ENCODE measurements around the gene ADAM30.
"Not testable (repeated sequence)": the region's sequence is repeated elsewhere in the genome, so short reads cannot be mapped to it uniquely, and the experiment has no call there.

The ADAM30 gene

DNA sequence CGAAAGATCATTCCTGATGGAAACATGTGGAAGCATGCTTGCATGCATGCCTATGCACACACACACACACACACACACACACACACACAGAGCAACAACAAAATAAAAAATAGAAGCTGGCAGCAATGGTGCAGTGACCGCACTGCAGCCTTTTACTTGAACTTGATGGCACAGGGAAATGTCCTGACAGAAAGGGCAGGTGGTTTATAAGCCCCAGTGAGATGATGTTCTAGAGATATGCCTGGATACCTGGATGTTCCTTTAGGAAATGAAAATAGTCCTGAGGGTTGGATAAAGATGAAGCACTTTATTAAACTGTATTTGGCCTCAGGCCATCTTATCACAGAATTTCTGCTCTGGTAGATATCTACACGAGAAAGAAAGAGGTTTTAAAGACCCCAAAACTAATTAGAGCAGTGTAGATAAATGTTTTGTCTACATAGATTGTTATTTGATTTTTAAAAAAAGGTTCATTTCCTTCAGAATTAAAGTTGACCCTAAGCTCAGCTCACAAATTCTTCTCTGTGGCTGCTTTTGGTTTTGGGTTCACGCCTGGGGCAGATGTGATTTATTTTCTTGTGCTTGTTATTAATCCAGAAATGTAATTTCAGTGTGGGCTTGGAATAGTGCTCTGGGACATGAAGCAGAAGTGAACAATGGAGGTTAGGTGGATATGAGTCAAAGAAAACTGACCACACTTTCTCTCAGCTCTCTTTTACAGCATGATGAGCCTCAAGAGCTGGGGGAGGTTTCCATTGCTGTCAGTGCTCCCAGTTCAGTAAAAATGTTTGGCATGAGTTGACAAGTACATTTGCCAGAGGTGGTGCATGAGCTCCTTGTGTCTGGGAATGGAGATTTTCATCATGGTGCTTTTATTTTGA, 22.9 kb downstream of the ADAM30 start:
- DNase-seq = no peak

DNA sequence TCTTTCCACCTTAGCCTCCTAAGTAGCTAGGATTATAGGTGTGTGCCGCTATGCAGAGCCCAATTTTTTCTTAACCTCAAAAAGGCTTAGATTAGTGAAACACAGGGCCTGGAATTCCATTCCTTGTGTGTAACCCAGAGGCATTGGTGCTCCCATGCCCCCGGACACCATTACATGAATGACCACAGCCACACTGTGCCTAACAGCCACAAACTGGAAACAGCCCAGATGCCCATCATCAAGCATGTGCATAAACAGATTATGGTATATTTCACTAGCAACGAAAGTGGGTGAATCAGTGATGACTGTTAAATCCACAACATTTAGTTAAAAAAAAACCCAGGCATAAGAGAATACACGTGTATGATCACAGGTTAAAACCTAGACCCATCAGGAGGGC, 24.4 kb downstream of the ADAM30 start:
- DNase-seq = no peak

DNA sequence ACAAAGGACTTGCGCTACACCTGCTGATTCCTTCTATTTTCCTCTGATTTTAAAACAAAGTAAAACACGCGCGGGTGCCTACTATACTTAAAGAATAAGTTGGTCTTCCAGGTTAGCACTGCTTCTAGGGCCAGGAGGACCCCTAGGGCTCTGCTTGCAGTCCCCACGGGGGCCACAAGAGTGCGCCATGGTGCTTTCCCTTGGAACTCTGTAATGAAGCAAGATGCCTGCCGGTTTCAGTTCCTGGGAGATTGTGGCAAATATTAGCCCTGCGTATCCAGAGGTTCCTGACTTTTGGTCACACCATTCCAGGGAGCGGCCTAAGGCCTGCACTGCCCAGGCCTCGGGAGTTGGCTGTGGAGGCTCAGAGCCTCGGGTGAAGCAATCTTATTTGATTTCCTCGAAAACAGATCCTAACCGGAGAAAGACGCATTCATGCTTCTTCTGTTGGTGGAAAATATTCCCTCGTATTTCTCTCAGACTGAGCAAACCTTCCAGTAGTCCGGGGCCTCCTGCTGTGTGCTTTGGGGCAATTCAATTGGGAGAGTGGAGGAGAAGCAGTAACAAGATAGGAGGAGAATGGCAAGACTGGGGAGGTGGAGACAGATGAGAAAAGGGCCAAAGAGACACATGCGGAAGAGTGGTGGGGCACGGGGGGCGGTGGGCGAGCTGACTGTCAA, 25.3 kb downstream of the ADAM30 start:
- peak; percentile 79 for DNase-seq

DNA sequence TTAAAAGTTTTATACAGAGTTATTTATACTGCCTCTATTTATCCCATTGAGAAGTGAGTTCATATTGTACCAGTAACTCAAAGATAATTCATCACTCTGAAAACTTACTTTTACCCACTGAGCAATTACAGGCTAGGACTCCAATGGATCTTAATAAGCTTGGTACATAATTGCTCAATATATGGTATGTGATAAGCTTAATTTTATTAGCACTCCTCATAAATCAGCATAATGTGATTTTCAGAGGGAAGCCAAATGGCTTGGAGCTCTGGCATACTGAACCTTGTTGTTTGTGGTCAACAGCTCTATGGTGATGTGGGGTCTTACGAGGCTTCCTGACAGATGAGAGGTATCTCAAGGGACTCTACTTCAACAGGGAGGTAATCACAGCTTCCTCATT, 26.3 kb downstream of the ADAM30 start:
- no peak for DNase-seq

DNA sequence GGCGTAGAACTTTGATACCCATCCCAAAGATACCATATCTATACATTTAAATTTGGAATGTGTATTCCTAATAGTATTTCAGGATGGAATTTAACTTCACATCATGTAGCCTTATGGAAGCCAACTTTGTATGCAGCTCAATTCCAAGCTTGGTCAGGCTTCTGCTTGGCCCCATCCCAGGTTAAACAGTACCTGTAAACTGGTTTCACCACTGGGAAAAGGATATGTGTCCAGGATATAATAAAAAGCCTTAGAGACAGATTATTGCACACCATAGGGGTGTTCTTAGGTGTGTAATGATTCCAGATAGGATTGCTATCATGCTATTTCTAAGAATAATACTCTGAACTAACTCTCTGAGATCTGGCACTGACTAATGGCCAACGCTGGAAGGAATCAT, 28.1 kb downstream of the ADAM30 start:
- DNase-seq = no peak

DNA sequence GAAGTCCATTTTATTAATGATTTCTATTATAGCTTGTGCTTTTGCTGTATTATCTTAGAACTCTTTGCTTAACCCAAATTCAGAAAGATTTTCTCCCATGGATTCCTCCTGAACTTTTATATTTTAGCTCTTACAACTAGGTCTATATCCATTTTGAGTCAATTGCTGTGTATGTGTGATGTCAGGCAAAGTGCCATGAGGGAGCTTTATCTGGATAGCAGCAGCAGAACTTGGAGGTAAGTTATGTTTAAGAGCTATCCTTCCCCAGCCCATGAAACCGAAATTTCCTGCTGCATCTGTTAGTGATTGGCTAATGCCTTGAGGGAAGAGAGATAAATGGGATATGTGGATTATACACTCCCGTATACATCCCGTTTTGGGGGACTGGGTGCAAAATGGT, 29.9 kb downstream of the ADAM30 start:
- DNase-seq = no peak

DNA sequence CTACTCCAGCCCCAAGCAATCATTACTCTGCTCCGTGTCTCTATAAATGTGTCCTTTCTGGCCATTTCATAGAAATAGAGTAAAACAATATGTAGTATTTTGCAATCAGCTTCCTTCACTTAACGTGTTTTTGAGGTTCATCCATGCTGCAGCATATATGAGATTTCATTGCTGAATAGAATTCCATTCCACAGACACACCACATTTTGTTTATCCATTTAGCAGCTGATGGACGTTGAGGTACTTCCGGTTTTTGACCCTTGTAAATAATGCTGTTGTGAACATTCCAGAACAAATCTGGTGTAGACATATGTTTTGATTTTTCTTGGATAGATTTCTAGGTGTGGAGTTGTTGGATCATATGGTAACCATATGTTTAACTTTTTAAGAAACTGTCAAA, 30.7 kb downstream of the ADAM30 start:
- DNase-seq = no peak

DNA sequence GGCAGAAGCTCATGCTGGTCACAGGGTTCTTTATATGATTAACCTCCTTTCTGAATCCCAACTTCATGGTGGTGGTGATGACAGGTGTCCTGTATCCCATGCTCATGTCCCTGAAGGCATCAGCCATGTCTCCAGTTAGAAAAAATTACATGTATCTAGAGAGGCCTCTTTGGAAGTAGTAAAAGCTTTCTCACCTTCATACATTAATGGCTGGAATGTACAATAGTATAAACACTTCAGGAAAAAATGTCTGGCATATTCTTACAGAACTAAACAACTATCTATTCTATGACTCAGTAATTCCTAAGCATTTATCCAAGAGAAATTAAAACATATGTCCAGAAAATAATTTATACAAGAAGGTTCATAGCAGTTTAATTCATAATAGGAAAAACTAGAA, 34.0 kb downstream of the ADAM30 start:
- DNase-seq = no peak

DNA sequence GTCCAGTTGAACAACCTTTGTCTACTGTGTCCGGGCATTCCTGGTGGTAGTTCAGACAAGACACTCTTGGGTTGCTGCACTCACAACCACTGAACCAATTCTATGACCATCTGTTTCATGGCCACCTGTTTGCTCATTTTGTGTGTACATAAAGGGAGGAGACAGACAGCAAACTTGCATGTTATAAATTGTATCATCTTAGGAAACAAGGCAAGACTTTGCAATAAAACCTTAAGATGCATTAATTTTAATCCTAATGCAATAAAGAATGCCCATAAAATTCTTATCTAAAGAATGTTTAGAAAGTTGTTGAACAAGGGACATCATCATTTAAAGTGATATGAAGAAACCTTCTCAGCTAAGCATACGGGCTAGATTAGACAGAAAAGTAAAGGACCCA, 34.8 kb downstream of the ADAM30 start:
- DNase-seq = no peak

DNA sequence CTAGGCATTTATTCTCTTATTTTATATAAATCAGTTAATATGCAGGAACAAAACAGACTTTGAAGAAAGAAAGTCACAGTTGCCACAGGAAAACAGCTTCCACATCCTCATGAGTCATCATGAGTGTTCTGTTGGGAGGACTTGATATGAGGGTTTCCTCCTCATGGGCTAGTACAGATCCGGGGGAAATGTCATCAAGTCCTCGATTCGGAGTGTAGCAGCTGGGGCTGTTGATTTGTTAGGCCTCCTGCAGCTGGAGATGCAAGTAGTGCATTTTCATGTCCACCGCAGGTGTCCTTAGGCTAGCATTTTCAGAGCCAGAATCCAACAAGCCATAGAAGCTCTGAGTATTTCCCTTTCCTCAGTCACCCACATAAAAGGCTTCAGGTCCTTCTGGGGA, 36.7 kb downstream of the ADAM30 start:
- no peak for DNase-seq

DNA sequence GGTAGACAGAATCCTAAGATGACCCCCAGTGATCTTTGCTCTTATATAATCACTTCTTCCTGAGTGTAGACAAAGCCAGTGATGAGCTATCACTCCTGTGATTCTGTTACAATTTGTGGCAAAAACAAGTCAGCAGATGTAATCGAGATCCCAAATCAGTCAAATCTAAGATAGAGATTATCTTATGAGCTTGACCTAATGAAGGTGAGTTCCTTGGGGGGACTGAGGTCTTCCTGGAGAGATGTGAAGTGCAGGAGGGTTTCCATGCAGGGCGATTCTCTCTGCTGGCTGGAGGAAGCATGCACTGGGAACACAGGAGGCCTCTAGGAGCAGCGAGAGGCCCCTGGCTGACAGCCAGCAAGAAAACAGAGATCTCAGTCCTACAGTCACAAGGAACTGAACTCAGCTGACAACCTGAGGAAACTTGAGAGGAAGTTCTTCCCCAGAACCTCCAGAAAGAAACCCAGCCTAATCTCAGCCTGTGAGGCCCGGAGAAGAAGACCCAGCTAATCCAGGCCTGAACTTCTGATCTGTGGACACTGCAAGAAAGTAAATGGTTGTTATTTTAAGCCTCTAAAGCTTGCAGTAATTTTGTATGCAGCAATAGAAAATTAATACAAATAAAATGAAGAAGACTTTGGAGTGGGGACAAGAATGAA, 37.6 kb downstream of the ADAM30 start:
- not testable (repeated sequence) for DNase-seq

DNA sequence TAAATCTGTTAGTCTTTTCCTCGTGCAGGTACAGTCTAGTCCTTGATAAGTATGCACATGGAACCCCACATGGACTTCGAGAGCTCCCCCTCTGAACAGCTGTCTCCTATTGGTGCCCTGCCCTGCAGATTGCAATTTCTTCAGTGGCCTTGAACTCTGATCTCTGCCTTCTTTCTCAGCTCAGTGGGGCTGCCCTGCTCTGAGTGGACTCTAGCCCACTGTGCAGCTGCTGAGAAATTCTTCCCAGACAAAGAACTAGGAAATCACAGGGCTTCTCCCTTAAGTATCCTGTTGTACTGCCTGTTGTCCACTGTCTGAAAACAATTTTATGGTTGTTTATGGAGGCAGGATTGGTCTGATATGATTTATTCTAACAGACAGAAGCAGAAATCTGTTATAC, 38.2 kb downstream of the ADAM30 start:
- DNase-seq = no peak

DNA sequence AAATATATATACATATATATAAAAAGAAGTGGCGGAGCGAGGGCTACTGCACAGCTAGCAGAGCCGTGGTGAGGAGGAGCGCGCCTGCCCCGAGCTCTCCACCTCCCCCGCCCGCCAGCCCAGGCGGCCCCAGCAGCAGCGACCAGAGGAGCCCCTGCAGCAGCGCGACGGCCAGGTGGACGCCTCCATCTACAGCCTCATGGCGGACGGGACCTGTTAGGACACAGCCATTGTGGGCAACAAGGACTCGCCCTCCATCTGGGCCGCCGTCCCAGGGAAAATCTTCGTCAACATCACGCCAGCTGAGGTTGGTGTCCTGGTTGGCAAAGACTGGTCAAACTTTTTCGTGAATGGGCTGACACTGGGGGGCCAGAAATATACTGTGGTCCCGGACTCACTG, 43.2 kb downstream of the ADAM30 start:
- DNase-seq = no peak

DNA sequence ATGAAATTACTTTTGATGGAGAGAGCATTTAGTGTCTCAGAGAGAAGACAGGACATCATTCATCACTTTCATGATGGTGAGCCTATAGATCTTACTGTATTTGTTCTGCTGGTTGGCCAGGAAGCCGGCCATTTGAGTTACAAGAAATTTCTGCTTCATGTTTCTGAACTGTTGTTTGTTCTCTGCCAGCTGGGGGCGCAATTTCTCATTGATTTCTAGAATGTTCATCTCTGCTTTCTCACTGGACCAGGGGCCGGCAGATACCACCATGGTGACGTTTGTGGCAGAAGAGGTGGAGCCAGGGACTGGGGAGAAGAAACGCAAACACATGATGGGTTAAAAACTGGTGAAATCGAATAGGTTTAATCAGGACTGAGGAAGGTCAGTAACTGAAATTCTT, 52.1 kb downstream of the ADAM30 start:
- DNase-seq = not testable (repeated sequence)
